B cell (primary cell): ENCODE measurements around the gene RNF175. TPM values are rescaled to one million over a fixed set of nuclear protein-coding genes. Genes with fewer than 3 reads are reported as not detected.

ENCODE experiments used
- ATAC-seq: fragments of 200-7000 bp; cut with Tn5 transposase; one replicate; pipeline ENCODE4 v1.10.0; 2021; ENCODE audit warnings: low read depth, mild to moderate bottlenecking, moderate number of reproducible peaks, moderate library complexity
- CTCF ChIA-PET: fragments of 350-600 bp; sonication (Branson Sonifier 250); formaldehyde crosslinking; loops from one replicate; lab custom pipeline; 2021; ENCODE audit warnings: antibody characterized with exemption, inconsistent platforms; lab: Charles Lee
- POLR2A ChIA-PET: fragments of 350-600 bp; sonication (Branson Sonifier 250); formaldehyde crosslinking; loops from one replicate; lab custom pipeline; 2021; ENCODE audit warnings: antibody characterized with exemption; lab: Charles Lee
- DNase-seq: peaks from one replicate; pipeline ENCODE4 v3.0.0; 2013
- H2AFZ ChIP-seq: 2 replicates; pipeline ENCODE4 v1.6.1; 2012; ENCODE audit warnings: mild to moderate bottlenecking, low read depth, low read length; ENCODE audit not compliant: insufficient read depth, poor library complexity, severe bottlenecking
- H3K27ac ChIP-seq, 2 donors: 1 replicate in 1 of 2; 2 replicates in 1 of 2; pipeline ENCODE4 v1.5.1; 2012 to 2013; ENCODE audit warnings: low read length in 2 of 2, mild to moderate bottlenecking in 2 of 2, moderate library complexity in 1 of 2
- H3K27me3 ChIP-seq, 4 experiments: fragments of 200-600 bp in 1 of 4; sonication (generic) in 1 of 4; replicated peaks in 1 of 4; 1 replicate in 2 of 4; 2 replicates in 2 of 4; pipeline versions ENCODE4 v1.6.1 to v1.7.0; 2013 to 2016; ENCODE audit warnings: low read length in 3 of 4, mild to moderate bottlenecking in 2 of 4, mixed read lengths in 1 of 4, moderate library complexity in 1 of 4; ENCODE audit not compliant: insufficient read depth in 4 of 4, control insufficient read depth in 3 of 4; ENCODE audit errors: control extremely low read depth in 1 of 4
- H3K36me3 ChIP-seq, 2 experiments: replicated peaks in 1 of 2; 1 replicate in 1 of 2; 2 replicates in 1 of 2; pipeline versions ENCODE4 v1.6.1 to v1.7.1; 2013; ENCODE audit warnings: low read length in 1 of 2; ENCODE audit not compliant: insufficient read depth in 2 of 2, control insufficient read depth in 1 of 2; ENCODE audit errors: control extremely low read depth in 1 of 2, extremely low read depth in 1 of 2
- H3K4me1 ChIP-seq, 2 donors: fragments of 200-600 bp in 1 of 2; sonication (generic) in 1 of 2; 1 replicate in 1 of 2; 2 replicates in 1 of 2; pipeline versions ENCODE4 v1.5.1 to v1.6.1; 2013 to 2017; ENCODE audit warnings: low read length in 2 of 2; ENCODE audit not compliant: control insufficient read depth in 2 of 2, insufficient read depth in 2 of 2
- H3K4me2 ChIP-seq: replicated peaks from 2 replicates; pipeline ENCODE3; 2012; ENCODE audit warnings: mild to moderate bottlenecking, low read depth, low read length; ENCODE audit not compliant: poor library complexity, severe bottlenecking
- H3K4me3 ChIP-seq, 5 experiments: fragments of 200-600 bp in 1 of 5; sonication (generic) in 1 of 5; 1 replicate in 3 of 5; 2 replicates in 2 of 5; pipeline versions ENCODE4 v1.5.1 to v1.7.0; 2011 to 2016; ENCODE audit warnings: low read length in 4 of 5, mild to moderate bottlenecking in 4 of 5, low read depth in 2 of 5, control low read depth in 1 of 5, moderate library complexity in 1 of 5; ENCODE audit not compliant: insufficient read depth in 1 of 5; ENCODE audit errors: control extremely low read depth in 1 of 5, extremely low read depth in 1 of 5
- H3K79me2 ChIP-seq: fragments of 200-600 bp; sonication (generic); one replicate; pipeline ENCODE4 v1.6.0; 2016; ENCODE audit warnings: low read length; ENCODE audit not compliant: control insufficient read depth, insufficient read depth
- H3K9ac ChIP-seq: fragments of 200-600 bp; sonication (generic); 2 replicates; pipeline ENCODE4 v1.6.1; 2017; ENCODE audit warnings: mild to moderate bottlenecking, low read length, moderate library complexity
- H3K9me3 ChIP-seq, 3 donors: one replicate each; pipeline versions ENCODE4 v1.6.1 to v1.7.1; 2013; ENCODE audit warnings: low read length in 2 of 3; ENCODE audit not compliant: control insufficient read depth in 2 of 3, insufficient read depth in 1 of 3; ENCODE audit errors: control extremely low read depth in 1 of 3
- H4K20me1 ChIP-seq: 2 replicates; pipeline ENCODE4 v1.6.0; 2012; ENCODE audit warnings: mild to moderate bottlenecking, low read length; ENCODE audit not compliant: insufficient read depth, control insufficient read depth, poor library complexity, severe bottlenecking
- H3K27ac Mint-ChIP-seq: one replicate; pipeline ENCODE4 v1.8.0; 2021; ENCODE audit warnings: mixed read lengths
- H3K27me3 Mint-ChIP-seq: one replicate; pipeline ENCODE4 v1.8.0; 2021; ENCODE audit warnings: mixed read lengths
- H3K4me1 Mint-ChIP-seq: one replicate; pipeline ENCODE4 v1.8.0; 2021; ENCODE audit warnings: mixed read lengths
- H3K4me3 Mint-ChIP-seq: one replicate; pipeline ENCODE4 v1.8.0; 2021; ENCODE audit warnings: mixed read lengths
- H3K9me3 Mint-ChIP-seq: one replicate; pipeline ENCODE4 v1.8.0; 2022; ENCODE audit warnings: mixed read lengths; ENCODE audit not compliant: insufficient read depth
- CTCF ChIP-seq: fragments of 200-600 bp; IDR thresholded peaks from one replicate; pipeline ENCODE4 v1.8.0; 2022; ENCODE audit warnings: antibody characterized with exemption, mild to moderate bottlenecking
- EZH2 ChIP-seq: IDR thresholded peaks from 2 replicates; pipeline ENCODE4 v1.6.1; 2012; ENCODE audit warnings: borderline replicate concordance, low read depth, mild to moderate bottlenecking, moderate library complexity, low read length; ENCODE audit not compliant: insufficient read depth, poor library complexity, severe bottlenecking
- WGBS: methylation state at CpG from one replicate; pipeline ENCODE4 v1.1.5; 2013; ENCODE audit warnings: missing lambda C conversion rate; ENCODE audit not compliant: insufficient coverage; 5-methylcytosine and 5-hydroxymethylcytosine counted together
- intact Hi-C: fragments of 100-400 bp; cut with micrococcal nuclease; formaldehyde crosslinking; loops from one replicate; pipeline ENCODE4 v1.10.0; 2022
- polyA plus RNA-seq: library from polyadenylated mRNA; depleted of rRNA; stranded (reverse); fragments of >200 nt; gene quantifications from 2 replicates; pipeline ENCODE4 v1.2.3, GENCODE V29; 2012
- total RNA-seq, 2 donors: library from RNA; stranded (reverse); fragments of 120-200 nt in 1 of 2; gene quantifications; 1 replicate in 1 of 2; 2 replicates in 1 of 2; pipeline versions ENCODE4 v1.2.3 to v1.2.4, GENCODE V29; 2013 to 2022

Gene RNF175
- total and polyA plus RNA-seq, 2 donors (not counting 1 experiment from before 2014, with no cell fraction given), result not detected

- ChIA-PET POLR2A (no interaction called here), CTCF (interaction anchor here (1.3 kb wide), 1 partner anchor 40 kb away, joined by 3 read pairs; no protein-coding TSS in a partner anchor)
- TF ChIP-seq EZH2 (no peak), CTCF (no peak)
- Histone ChIP-seq H3K27ac (no peak overlapping the region), H4K20me1 (no peaks in the 10 kb centered on the region), H3K36me3 (no peaks in the 10 kb centered on the region), H3K4me1 (peaks cover 8 to 14% of the 10 kb centered on the region in 2 donors), H3K4me2 (no peak overlapping the region), H3K79me2 (no peaks in the 10 kb centered on the region), H2AFZ (no peak overlapping the region), H3K9ac (no peak overlapping the region), H3K4me3 (no peak overlapping the region), H3K27me3 (no peaks in the 10 kb centered on the region), H3K9me3 (no peaks in the 10 kb centered on the region)
- Mint-ChIP-seq H3K4me1 (peaks cover 12% of the 10 kb centered on the region), H3K9me3 (no peaks in the 10 kb centered on the region), H3K27me3 (no peaks in the 10 kb centered on the region), H3K27ac (no peak overlapping the region), H3K4me3 (no peak overlapping the region)
- ATAC-seq, result no peak
- WGBS, result 88% methylated on average over 6 of the region's 7 CpGs
- DNase-seq, result no peak
- intact Hi-C loops, result no loop called here
Observed at GRCh38 chr4:153704522-153704921, 55.3 kb downstream of the RNF175 start.

GRCh38 chr4:153684971-153685371 lies 74.9 kb downstream of the RNF175 start:
- POLR2A ChIA-PET, result no interaction called here
- H3K27me3 ChIP-seq, result peaks cover 0 to 14% (median 6%) of the 10 kb centered on the region in 4 experiments
- H3K4me2 ChIP-seq, result peak overlapping the region; percentile 99
- Mint-ChIP-seq H3K27me3 (peaks cover 7% of the 10 kb centered on the region), H3K4me1 (peaks cover 15% of the 10 kb centered on the region), H3K4me3 (peak overlapping the region; percentile 89), H3K9me3 (peaks cover 17% of the 10 kb centered on the region), H3K27ac (peak overlapping the region; percentile 73)
- no peaks in the 10 kb centered on the region for H3K79me2 ChIP-seq
- H3K9ac ChIP-seq, result peak overlapping the region; percentile 96
- H3K4me1 ChIP-seq, result peaks cover 12 to 17% of the 10 kb centered on the region in 2 donors
- ATAC-seq (no peak), DNase-seq (no peak)
- H2AFZ ChIP-seq, result peak overlapping the region; percentile 86
- peaks cover 4% of the 10 kb centered on the region in 2 experiments for H3K36me3 ChIP-seq
- TF ChIP-seq CTCF (no peak), EZH2 (no peak)
- intact Hi-C loops, result no loop called here
- no peaks in the 10 kb centered on the region for H4K20me1 ChIP-seq
- 3% methylated on average over 5 of the region's 9 CpGs for WGBS
- CTCF ChIA-PET, result interaction anchor here (1.0 kb wide), 1 partner anchor 746 kb away, joined by 3 read pairs; no protein-coding TSS in a partner anchor
- H3K27ac ChIP-seq, result no peak overlapping the region
- H3K9me3 ChIP-seq, result peaks cover 1 to 16% (median 15%) of the 10 kb centered on the region in 3 donors
- H3K4me3 ChIP-seq, result peak overlapping the region; percentile 68 to 90 (median 87)
